GM12874 (cell line): ENCODE results near the gene BRMS1.
A peak's percentile ranks its signal among the peaks of the same experiment; 100 is the strongest.

Experiments used
- CTCF ChIP-seq: IDR thresholded peaks from 2 replicates; pipeline ENCODE4 v1.5.1; 2011; ENCODE audit warnings: low read depth, mild to moderate bottlenecking, control low read depth, low read length, moderate library complexity; ENCODE audit not compliant: insufficient read depth

BRMS1 gene

DNA sequence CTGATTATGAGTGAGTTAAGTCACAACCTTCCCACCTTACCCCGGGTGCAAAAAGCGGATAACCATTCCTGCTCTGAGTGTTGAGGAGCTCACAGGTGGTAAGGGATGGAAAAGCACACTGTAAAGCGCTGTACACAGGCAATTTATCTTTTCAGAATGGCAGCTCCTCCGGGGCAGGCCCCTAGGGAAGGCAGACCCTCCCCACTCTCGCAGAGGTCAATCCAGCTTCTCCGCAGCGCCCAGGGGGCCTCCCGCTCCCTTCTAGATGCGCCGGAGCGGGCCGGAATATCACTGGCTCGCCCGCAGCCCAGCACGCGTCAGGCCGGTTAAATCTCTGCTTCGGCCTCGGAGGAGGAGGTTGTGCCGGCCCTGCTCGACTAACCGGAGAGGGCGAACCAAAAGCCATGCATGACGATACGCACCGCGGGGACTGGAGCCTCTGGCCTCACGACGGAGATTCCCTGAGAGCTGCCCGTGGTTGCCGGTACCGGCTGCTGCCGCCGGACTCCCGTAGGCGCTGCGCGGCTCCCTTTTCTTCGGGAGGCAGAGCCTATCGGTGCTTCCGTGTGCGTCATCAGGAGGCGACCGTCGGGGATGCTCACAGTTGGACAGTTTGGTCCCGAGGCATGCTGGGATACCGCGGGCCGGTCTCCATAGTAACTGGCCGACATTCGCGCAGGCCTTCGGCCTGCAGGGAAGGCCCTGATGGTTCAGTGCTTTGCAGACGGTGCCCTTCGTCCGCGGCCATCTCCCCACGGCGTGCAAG, at the start of gene BRMS1:
Gene BRMS1, minus strand, starts transcription at position 555 of the 766 bp plus-strand sequence. CDS start 2,870 bp downstream, outside the sequence.
- TF ChIP-seq CTCF = no peak

GRCh38 chr11:66393954-66394353, 49.0 kb upstream of the BRMS1 start:
- no peak for TF ChIP-seq CTCF

DNA sequence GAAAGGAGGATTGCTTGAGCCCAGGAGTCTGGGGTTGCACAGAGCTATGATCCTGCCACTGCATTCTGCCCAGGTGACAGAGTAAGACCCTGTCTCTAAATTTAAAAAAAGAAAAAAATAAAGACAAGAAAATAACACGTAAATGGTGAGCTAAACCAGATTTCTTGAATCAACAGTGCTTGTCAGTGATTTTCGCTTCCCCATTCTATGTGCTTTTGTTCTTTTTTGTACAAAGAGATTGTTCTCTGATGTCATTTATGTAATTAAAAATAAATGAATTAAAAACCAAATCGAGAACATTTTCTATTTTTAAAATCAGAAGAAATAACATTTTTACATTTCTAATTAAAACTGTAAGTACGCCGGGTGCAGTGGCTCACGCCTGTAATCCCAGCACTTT, 46.4 kb upstream of the BRMS1 start:
- TF ChIP-seq CTCF = no peak

DNA sequence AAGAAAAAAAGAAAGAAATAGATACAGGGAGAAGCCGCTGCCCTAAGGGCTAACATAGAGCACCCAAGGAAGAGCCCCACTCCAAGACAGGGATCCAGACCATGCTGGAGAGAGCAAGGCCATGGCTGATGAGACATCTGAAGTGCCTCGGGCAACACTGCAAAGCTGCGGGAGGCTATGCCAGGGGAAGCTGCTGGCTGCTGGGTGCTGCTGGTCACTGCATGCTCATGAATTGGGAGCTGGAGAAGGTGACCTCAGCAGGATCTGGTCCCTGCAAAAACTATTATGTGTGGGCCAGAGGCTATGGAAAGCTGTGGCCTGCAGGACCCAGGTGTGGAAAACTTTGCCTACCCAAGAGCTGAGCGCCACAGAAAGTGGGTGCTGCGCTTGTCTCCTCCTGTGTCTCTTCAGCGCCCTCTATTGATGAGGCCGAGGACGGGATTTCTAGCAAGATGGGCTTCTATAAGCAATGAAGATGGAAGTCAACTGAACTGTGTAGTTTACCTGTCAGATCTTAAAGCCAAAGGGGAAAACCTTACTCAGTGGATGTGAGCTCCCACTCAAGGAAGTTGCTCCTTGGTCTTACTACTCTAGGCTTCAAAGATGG, 44.0 kb upstream of the BRMS1 start:
- peak; percentile 85 for TF ChIP-seq CTCF

- TF ChIP-seq CTCF = peak; percentile 86
Measured at GRCh38 chr11:66386171-66387069, 41.5 kb upstream of the BRMS1 start.

DNA sequence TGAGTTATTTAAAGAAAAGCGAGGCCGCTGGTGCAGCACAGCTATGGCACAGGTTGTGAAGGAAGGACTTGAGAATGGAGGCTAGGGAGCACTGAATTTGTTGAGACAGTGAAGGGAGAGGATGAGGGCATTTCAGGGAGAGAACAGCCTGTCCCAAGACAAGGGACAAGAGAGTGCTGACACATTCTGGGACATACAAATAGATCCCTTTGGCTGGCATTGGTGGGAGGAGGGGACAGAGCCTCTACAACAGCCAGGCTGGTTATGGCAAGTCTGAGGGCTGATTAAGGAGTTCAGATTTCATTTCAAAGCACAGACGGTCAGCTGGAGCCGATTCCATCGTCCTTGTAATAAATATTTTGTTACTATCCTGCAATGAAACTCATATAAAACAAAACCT, 28.4 kb upstream of the BRMS1 start:
- no peak for TF ChIP-seq CTCF
